Islet precursor cell (in vitro differentiated cells): Measurements from ENCODE around the gene PLAGL2.
"Not testable (repeated sequence)": the region's sequence is repeated elsewhere in the genome, so short reads cannot be mapped to it uniquely, and the experiment has no call there.

Experiments
- DNase-seq: peaks from one replicate; pipeline ENCODE4 v3.0.0-alpha.2; 2018

The PLAGL2 gene

GRCh38 chr20:32207626-32208498 lies at the start of gene PLAGL2, which contains the start of gene POFUT1:
Gene PLAGL2 (minus strand): TSS chr20:32207743. CDS start chr20:32202178, 5,565 bp downstream.
Gene POFUT1 (plus strand): TSS chr20:32207880. CDS start chr20:32207942, 62 bp downstream.
- DNase-seq, result peak; percentile 89

- DNase-seq, result no peak
Observed at GRCh38 chr20:32252189-32252588, 44.6 kb upstream of the PLAGL2 start.

- no peak for DNase-seq
Observed at GRCh38 chr20:32251470-32251869, 43.9 kb upstream of the PLAGL2 start.

DNA sequence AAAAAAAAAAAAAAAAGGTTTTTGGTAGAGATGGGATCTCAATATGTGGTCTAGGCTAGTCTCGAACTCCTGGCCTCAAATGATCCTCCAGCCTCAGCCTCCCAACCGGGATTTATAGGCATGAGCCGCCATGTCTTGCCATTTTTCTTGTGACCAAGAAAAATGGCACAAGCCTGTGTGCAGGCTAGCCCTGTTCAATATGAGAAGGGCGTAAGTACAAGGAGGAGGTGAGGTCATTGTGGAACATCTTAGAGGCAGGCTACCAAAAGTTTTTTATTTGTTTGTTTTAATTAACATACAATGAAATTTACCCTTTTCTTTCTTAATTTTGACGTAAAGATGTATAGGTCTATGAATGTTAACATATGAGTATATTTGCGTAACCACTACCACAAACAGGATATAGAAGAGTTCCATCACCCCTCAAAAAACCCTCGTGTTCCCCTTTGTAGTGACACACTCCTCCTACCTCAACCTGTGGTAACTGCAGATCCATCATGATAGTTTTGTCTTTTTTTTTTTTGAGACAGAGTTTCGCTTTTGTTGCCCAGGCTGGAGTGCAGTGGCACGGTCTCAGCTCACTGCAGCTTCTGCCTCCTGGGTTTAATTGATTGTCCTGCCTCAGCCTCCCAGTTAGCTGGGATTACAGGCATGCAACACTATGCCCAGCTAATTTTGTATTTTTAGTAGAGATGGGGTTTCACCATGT lies 41.6 kb upstream of the PLAGL2 start:
- DNase-seq, result no peak

GRCh38 chr20:32248043-32248442 lies 40.5 kb upstream of the PLAGL2 start:
- DNase-seq, result no peak

DNA sequence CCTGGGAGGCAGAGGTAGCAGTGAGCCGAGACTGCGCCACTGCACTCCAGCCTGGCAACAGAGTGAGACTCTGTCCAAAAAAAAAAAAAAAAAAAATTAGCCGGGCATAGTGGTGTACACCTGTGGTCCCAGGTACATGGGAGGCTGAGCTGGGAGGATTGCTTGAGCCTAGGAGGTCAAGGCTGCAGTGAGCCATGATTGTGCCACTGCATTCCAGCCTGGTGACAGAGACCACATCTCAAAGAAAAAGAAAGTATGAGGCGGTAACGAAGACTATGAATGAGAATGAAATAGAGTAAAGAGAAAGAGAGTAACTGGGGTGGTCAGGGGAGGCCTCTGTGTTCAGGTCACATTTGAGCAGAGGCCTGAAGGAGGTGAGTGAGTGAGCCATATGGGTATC lies 38.7 kb upstream of the PLAGL2 start:
- not testable (repeated sequence) for DNase-seq

- DNase-seq, result no peak
Observed at GRCh38 chr20:32244959-32245358, 37.4 kb upstream of the PLAGL2 start.

DNA sequence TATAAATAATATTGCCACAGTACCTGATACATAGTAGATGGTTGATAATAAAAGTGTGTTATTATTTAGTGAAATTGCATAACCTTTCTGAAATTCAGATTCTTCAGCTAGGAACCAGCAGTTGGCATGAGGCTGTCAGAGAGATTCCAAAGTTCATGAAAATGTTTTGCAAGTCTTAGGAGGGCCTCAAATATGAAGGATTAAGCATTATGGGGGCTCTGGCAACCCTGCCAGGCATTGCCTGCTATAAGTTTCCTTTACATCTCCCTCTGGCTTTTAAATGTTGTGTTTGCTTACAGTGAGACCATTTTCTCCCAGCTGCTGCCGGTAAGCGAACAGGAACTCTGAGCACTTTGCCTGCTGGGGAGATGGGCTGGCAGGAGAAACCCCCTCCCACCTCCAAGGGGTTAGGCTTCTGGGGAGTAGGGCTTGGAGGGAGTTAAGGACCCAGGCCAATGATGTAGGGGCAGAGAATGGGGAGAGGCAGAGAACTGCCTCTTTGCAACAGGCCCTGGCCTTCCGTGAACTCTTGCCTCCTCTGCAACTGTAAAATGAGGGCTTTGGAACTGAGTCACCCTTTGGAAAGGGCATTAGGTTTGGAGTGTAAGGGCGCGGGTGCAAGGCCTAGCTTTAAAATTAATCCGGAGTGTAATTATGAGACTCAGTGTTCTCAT lies 36.7 kb upstream of the PLAGL2 start:
- no peak for DNase-seq

GRCh38 chr20:32241807-32242206 lies 34.3 kb upstream of the PLAGL2 start:
- no peak for DNase-seq

GRCh38 chr20:32240205-32240604 lies 32.7 kb upstream of the PLAGL2 start:
- no peak for DNase-seq

DNA sequence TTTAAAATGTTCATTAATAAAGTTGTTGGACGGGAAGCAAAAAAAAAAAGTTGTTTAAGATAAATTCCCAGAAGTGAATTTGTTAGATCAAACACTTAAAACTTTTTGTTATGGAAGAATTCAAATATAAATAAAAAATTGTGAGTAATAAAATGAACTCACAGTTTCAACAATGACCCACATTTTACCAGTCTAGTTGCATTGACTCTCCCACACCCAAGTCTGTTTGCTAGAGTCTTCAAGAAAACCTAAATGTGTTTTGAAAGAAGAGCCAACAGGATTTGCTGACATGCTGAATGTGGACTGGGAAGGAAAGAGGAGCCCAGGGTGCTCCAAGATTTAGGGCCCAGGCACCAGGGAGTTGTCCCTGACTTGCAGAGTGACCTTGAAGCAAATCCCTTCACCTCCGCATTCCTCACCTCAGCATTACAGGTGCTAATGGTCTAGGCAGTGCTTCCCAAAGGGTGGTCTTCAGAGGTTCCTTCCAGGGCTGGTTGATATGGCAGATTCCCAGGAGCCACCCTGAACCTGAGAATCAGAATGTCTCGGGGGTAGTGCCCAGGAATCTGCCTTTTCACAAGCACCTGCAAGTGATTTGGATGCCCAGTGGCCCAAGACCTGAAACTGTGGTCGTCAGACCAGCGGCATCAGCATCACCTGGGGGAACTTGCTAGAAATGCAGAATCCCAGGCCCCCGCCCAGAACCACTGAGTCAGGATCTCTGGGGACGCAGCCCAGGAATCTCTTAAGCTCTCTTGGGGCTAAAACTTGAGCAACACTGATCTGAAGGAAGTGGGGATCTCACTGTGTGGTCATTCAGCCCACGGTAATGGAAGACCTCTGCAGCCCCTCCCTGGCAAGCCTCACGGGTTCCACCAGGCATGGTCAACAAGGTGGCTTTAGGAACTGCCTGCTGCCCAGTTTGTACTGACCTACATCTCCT lies 31.2 kb upstream of the PLAGL2 start:
- no peak for DNase-seq

DNA sequence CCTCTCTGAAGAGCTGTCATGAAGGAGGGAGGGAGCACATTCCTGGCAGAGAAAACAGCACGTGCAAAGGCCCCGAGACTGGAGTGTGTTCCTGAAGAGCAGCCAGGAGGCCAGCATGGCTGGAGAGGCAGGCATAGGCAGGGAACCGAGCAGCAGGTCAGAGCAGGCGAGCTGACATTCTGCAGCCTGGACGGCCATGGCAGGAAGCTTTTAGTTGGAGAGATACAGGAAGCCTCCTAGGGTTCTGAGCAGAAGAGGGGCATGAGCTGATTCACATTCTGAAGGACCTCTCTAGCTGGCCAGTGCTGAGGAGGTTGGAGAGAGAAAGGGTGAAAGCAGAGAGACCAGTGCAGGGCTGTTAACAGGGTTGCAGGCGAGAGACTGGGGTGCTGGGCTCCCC lies 29.9 kb upstream of the PLAGL2 start:
- DNase-seq, result no peak

DNA sequence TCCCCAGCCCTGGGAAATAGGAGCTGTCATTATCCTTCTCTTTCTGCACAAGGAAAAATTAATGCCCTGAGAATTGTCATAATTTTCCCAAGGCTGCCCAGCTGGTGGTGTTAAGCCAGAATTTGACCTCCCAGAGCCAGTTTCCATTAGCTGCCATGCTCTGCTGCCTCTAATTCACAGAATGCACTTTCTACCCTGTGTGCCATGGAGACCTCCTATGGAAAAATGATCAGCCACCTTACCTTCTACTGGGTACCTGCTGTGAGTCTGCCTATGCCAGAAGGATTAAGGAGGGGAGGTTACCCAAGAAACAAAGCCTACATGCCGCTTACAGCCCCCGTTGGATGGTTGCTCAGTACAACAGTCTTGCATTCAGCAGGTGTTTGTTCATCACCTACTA lies 29.3 kb upstream of the PLAGL2 start:
- no peak for DNase-seq

DNA sequence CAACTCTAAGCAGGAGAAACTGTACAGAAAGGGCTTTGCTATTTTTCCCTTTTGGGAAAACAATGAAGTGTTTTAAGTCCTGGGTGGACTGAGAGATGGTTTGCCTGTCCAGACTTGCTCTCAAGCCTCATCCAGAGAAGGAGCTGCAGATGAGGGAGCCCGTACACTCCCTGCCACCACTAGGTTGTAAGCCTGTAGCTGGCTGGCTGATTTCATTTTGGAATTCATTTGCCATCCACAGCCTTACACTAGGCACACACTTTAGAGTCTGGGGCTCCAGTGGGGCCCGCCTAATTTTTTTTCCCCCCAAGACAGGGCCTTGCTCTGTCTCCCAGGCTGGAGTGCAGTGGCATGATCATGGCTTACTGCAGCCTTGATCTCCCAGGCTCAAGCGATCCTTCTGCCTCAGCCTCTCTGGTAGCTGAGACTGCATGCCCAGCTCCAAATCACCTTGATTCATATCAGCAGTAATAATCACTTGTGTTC lies 28.5 kb upstream of the PLAGL2 start:
- no peak for DNase-seq

GRCh38 chr20:32235331-32236047 lies 27.9 kb upstream of the PLAGL2 start:
- no peak for DNase-seq

- no peak for DNase-seq
Observed at GRCh38 chr20:32234135-32234808, 26.7 kb upstream of the PLAGL2 start.

DNA sequence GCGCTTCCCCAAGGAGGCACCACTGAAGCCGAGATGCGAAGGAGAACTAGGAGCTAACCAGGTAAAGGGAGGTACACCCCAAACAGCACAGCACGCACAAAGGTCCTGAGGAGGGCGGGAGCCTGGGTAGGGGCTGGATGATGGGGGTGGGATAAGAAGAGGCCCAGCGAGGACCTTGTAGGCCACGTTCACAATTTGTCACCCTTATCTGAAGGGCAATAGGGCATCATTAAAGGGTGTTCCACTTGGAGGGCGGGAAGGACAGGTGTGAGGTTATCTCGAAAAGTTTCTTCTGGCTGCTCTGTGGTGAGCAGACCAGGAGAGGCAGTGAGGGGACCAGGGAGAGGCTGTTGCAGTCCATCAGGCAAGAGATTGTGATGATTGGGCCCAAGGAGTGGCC lies 25.7 kb upstream of the PLAGL2 start:
- no peak for DNase-seq

- DNase-seq, result no peak
Observed at GRCh38 chr20:32232326-32232886, 24.9 kb upstream of the PLAGL2 start.

GRCh38 chr20:32231847-32232246 lies 24.3 kb upstream of the PLAGL2 start:
- DNase-seq, result no peak

GRCh38 chr20:32231245-32231644 lies 23.7 kb upstream of the PLAGL2 start:
- DNase-seq, result no peak

DNA sequence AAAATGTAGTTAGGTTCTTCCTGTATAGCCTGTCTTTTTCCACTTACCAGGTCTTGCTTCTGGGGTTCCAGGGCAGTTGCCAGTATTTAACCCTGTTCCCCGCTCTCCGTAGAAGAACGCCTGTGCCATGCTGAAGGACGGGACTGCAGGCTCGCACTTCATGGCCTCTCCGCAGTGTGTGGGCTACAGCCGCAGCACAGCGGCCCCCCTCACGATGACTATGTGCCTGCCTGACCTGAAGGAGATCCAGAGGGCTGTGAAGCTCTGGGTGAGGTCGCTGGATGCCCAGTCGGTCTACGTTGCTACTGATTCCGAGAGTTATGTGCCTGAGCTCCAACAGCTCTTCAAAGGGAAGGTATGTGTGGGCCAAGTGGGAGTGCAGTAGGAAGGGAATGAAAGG lies 23.2 kb upstream of the PLAGL2 start:
- no peak for DNase-seq
